Measurements from ENCODE around the gene HDAC4. TPM values are rescaled to one million over a fixed set of nuclear protein-coding genes. Genes with fewer than 3 reads are reported as not detected.

The HDAC4 gene
- polyA plus RNA-seq, 2 of the 4 experiments (the other 2 are of a cell fraction) = 8.6 to 10.4 TPM

DNA sequence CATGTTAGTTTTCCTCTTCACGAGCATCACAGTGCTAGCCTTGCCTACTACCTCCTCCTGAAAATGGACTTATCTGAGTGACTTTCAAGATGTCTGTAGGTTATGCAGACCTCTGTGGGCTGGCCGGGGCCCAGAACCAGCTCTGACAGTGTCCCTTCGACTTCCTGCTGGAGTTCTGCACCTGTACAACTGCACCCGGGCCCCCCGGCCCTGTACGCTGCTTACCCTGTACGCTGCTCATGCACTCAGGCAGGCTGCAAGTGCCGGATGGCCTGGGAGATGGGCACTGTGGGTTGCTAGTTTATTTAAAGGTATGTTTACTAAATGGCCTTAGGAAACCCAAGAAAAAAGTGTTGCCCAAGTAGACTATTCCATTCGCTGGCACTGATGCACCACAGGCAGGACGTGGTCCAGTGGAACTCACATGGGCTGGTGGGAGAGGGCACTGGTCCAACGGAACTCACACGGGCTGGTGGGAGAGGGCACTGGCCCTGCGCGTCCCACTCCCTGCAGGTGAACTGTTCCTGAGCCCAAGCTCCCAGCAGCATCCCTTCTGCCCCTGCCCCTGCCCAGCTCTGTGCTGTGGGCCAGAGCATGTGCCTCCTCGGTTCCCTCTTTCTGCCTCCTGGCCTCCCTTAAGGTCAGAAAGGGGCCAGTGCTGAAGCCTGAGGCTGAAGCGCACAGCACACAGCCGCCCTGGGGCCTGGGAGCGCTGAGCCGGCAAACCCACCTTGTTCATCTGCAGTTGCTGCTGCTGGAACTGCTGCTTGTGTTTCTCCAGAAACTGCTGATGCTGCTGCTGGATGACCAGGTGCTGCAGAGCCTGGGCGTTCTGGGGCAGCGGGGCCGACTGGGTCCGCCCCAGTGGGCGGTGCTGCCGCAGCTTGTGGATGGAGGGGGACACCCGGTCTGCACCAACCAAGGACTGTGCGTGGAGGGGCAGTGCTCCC is 274.8 kb downstream of the HDAC4 start:
- ATAC-seq (no peak), DNase-seq (ENCODE audit: low read depth in 1 of 2, low spot score in 1 of 2) (no peak), FAIRE-seq (no peak)
- WGBS (ENCODE audit: missing lambda C conversion rate) = 91% methylated on average over 26 of the region's 27 CpGs
- ChIA-PET POLR2A (no interaction called here), CTCF (interaction anchor here (1.4 kb wide), 1 partner anchor 20 kb away, joined by 5 read pairs; no protein-coding TSS in a partner anchor)
- Histone ChIP-seq H3K4me1 (no peaks in the 10 kb centered on the region), H3K9me3 (no peaks in the 10 kb centered on the region), H3K4me3 (no peak overlapping the region), H3K4me2 (no peak overlapping the region), H3K27ac (no peak overlapping the region)
- no peak for TF ChIP-seq ESRRA (IDR thresholded peaks at IDR 0.05; ENCODE audit: borderline replicate concordance, low read length)
- no peak for TF ChIP-seq TFCP2L1 (CRISPR knock-in tag; IDR thresholded peaks at IDR 0.05)

DNA sequence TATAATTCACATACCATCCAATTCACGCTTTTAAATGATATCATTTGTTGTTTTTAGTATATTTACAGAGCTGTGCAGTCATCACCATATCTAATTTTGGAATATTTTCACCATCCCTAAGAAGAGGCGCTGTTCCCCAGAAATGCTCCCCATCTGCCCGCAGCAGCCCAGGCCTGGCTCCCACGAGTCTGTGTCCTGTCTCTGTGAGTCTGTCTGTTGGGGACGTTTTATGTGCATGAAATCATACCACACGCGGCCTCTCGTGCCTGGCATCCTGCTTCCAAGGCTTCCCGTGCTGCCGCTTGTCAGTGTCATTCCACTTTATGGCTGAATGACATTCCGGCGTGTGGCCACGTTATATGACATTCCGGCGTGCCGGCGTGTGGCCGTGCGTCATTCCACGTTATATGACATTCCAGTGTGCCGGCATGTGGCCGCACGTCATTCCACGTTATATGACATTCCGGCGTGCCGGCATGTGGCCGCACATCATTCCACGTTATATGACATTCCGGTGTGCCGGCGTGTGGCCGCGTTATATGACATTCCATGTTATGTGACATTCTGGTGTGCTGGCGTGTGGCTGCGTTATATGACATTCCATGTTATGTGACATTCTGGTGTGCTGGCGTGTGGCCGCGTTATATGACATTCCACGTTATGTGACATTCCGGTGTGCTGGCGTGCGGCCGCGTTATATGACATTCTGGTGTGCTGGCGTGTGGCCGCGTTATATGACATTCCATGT is 276.5 kb downstream of the HDAC4 start:
- ChIA-PET CTCF (no interaction called here), POLR2A (no interaction called here)
- ATAC-seq = no peak
- H3K9me3 ChIP-seq = no peaks in the 10 kb centered on the region
- H3K4me1 ChIP-seq = no peaks in the 10 kb centered on the region
- H3K4me2 ChIP-seq = no peak overlapping the region
- no peak for FAIRE-seq
- TF ChIP-seq HEYL (CRISPR knock-in tag; IDR thresholded peaks at IDR 0.05) (no peak), MAFK (IDR thresholded peaks at IDR 0.05; ENCODE audit: partially characterized antibody) (no peak), SMC3 (IDR thresholded peaks at IDR 0.05) (no peak), GATA3 (IDR thresholded peaks at IDR 0.05; ENCODE audit: borderline replicate concordance) (no peak), NFE2L2 (conservative IDR thresholded peaks at IDR 0.05; ENCODE audit: low read length) (no peak), CBX2 (IDR thresholded peaks at IDR 0.05; ENCODE audit: borderline replicate concordance, low read depth) (no peak), RCOR1 (IDR thresholded peaks at IDR 0.05; ENCODE audit: low read depth, low read length) (no peak), TP53 (CRISPR knock-in tag; IDR thresholded peaks at IDR 0.05) (no peak), CEBPB (IDR thresholded peaks at IDR 0.05) (no peak), CBX8 (IDR thresholded peaks at IDR 0.05) (no peak), ZFP36 (IDR thresholded peaks at IDR 0.05; ENCODE audit: borderline replicate concordance, partially characterized antibody) (no peak), PHF8 (IDR thresholded peaks at IDR 0.05; ENCODE audit: borderline replicate concordance, low read depth) (no peak), KDM1A (IDR thresholded peaks at IDR 0.05; ENCODE audit: low read depth) (no peak), HOXB13 (CRISPR knock-in tag; IDR thresholded peaks at IDR 0.05; ENCODE audit: low read depth) (no peak)
- TF ChIP-seq, protein P1, sequence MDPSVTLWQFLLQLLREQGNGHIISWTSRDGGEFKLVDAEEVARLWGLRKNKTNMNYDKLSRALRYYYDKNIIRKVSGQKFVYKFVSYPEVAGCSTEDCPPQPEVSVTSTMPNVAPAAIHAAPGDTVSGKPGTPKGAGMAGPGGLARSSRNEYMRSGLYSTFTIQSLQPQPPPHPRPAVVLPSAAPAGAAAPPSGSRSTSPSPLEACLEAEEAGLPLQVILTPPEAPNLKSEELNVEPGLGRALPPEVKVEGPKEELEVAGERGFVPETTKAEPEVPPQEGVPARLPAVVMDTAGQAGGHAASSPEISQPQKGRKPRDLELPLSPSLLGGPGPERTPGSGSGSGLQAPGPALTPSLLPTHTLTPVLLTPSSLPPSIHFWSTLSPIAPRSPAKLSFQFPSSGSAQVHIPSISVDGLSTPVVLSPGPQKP (IDR thresholded peaks at IDR 0.05; ENCODE audit: low read depth, low read length) = no peak
- TF ChIP-seq, protein P2, sequence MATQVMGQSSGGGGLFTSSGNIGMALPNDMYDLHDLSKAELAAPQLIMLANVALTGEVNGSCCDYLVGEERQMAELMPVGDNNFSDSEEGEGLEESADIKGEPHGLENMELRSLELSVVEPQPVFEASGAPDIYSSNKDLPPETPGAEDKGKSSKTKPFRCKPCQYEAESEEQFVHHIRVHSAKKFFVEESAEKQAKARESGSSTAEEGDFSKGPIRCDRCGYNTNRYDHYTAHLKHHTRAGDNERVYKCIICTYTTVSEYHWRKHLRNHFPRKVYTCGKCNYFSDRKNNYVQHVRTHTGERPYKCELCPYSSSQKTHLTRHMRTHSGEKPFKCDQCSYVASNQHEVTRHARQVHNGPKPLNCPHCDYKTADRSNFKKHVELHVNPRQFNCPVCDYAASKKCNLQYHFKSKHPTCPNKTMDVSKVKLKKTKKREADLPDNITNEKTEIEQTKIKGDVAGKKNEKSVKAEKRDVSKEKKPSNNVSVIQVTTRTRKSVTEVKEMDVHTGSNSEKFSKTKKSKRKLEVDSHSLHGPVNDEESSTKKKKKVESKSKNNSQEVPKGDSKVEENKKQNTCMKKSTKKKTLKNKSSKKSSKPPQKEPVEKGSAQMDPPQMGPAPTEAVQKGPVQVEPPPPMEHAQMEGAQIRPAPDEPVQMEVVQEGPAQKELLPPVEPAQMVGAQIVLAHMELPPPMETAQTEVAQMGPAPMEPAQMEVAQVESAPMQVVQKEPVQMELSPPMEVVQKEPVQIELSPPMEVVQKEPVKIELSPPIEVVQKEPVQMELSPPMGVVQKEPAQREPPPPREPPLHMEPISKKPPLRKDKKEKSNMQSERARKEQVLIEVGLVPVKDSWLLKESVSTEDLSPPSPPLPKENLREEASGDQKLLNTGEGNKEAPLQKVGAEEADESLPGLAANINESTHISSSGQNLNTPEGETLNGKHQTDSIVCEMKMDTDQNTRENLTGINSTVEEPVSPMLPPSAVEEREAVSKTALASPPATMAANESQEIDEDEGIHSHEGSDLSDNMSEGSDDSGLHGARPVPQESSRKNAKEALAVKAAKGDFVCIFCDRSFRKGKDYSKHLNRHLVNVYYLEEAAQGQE (IDR thresholded peaks at IDR 0.05) = no peak
- TF ChIP-seq, protein P3, sequence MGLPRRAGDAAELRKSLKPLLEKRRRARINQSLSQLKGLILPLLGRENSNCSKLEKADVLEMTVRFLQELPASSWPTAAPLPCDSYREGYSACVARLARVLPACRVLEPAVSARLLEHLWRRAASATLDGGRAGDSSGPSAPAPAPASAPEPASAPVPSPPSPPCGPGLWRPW (IDR thresholded peaks at IDR 0.05) = no peak
- TF ChIP-seq, protein P4, sequence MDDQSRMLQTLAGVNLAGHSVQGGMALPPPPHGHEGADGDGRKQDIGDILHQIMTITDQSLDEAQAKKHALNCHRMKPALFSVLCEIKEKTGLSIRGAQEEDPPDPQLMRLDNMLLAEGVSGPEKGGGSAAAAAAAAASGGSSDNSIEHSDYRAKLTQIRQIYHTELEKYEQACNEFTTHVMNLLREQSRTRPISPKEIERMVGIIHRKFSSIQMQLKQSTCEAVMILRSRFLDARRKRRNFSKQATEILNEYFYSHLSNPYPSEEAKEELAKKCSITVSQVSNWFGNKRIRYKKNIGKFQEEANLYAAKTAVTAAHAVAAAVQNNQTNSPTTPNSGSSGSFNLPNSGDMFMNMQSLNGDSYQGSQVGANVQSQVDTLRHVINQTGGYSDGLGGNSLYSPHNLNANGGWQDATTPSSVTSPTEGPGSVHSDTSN (IDR thresholded peaks at IDR 0.05) = no peak
- DNase-seq (ENCODE audit: low read depth in 1 of 2, low spot score in 1 of 2) = no peak
- no peak overlapping the region for H3K4me3 ChIP-seq
- 95% methylated on average over 48 of the region's 48 CpGs for WGBS (ENCODE audit: missing lambda C conversion rate)
- H3K27ac ChIP-seq = no peak overlapping the region

Measured in A549 (cell line).